Gastroesophageal sphincter (tissue), 3 donors: ENCODE data around the gene LDB2.

Experiments
- CTCF ChIP-seq, 4 experiments: fragments of 200-600 bp in 2 of 4; fragments of 450-650 bp in 2 of 4; sonication (generic) in 1 of 4; IDR thresholded peaks; one replicate each; pipeline ENCODE4 v1.5.1; 2017 to 2019; ENCODE audit warnings: antibody characterized with exemption in 4 of 4, mild to moderate bottlenecking in 2 of 4, moderate library complexity in 2 of 4
- POLR2A ChIP-seq, 2 donors: fragments of 450-650 bp; IDR thresholded peaks; one replicate each; pipeline ENCODE4 v1.6.1; 2017; ENCODE audit warnings: antibody characterized with exemption in 2 of 2, mild to moderate bottlenecking in 2 of 2, moderate library complexity in 1 of 2

DNA sequence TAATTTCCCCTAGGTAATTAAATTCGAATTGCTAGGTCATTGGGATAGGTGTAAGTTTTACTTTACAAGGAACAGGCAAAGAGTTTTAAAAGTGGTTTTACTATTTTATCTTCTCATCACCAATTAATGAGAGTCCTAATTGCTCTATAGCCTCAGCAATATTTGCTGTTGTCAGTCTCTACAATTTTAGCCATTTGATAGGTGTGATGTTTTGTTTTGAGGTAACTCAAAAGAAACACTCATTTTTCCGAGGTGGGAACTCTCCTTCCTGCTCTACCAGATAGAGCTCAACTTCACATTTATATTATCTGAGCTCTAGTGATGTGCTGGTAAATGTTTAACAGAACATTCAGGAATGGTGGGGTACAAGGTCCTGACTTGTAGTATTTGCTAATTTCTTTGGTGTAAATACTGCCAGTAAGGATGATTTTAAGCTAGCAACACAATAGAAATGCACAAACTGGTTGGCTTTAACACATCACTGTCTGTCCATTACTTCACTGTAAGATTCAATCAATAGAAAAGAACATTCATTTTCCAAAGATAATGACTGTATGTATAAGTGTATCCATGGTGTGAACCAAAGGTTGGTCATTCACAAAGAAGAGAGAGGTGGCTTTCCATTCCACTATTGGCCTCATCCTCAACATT, 62.7 kb downstream of the LDB2 start:
- no peak for TF ChIP-seq CTCF (IDR thresholded peaks at IDR 0.05)
- TF ChIP-seq POLR2A (IDR thresholded peaks at IDR 0.05), result no peak
